ENCODE data around the gene REC114. TPM values are rescaled to one million over a fixed set of nuclear protein-coding genes. Genes with fewer than 3 reads are reported as not detected.

Gene REC114, protein sequence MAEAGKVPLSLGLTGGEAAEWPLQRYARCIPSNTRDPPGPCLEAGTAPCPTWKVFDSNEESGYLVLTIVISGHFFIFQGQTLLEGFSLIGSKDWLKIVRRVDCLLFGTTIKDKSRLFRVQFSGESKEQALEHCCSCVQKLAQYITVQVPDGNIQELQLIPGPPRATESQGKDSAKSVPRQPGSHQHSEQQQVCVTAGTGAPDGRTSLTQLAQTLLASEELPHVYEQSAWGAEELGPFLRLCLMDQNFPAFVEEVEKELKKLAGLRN
- total RNA-seq = not detected in 2 replicates

GRCh38 chr15:73442968-73443367, at the start of gene REC114:
REC114 (plus strand) TSS chr15:73443164; CDS start chr15:73443186, 22 bp downstream.

Other genes starting within 250 kb of the REC114 start
- not detected in 2 replicates for gene HCN4, start 74.2 kb upstream of the REC114 start, total RNA-seq
- 197 and 218 TPM in 2 replicates for gene NPTN, start 190.2 kb downstream of the REC114 start, total RNA-seq
- 175 and 256 TPM in 2 replicates for gene CD276, start 241.2 kb downstream of the REC114 start, total RNA-seq

Data from smooth muscle cell of the umbilical artery (primary cell).